Activated CD8-positive, alpha-beta memory T cell treated with anti-CD3 and anti-CD28 coated beads, Interleukin-2, amount 10 ng/mL, durations not matched to agents 7 days and 5 days (primary cell): ENCODE results near the gene DHRS12. TPM values are rescaled to one million over a fixed set of nuclear protein-coding genes. Genes with fewer than 3 reads are reported as not detected.
"Not testable (repeated sequence)": the region's sequence is repeated elsewhere in the genome, so short reads cannot be mapped to it uniquely, and the experiment has no call there.

Source experiments
- ATAC-seq: fragments of 150-1000 bp; cut with Tn5 transposase; one replicate; pipeline ENCODE4 v1.10.0; 2021; ENCODE audit warnings: moderate library complexity
- CTCF ChIA-PET: fragments of 350-600 bp; sonication (Branson Sonifier 250); formaldehyde crosslinking; loops from one replicate; lab custom pipeline; 2021; ENCODE audit warnings: antibody characterized with exemption; lab: Charles Lee
- DNase-seq: peaks from one replicate; pipeline ENCODE4 v3.0.0-alpha.2; 2020
- H3K27ac Mint-ChIP-seq: one replicate; pipeline ENCODE4 v1.8.0; 2021; ENCODE audit warnings: mild to moderate bottlenecking, mixed read lengths
- H3K27me3 Mint-ChIP-seq: one replicate; pipeline ENCODE4 v1.8.0; 2021; ENCODE audit warnings: mixed read lengths
- H3K36me3 Mint-ChIP-seq: one replicate; pipeline ENCODE4 v1.8.0; 2021; ENCODE audit warnings: mild to moderate bottlenecking, mixed read lengths
- H3K4me1 Mint-ChIP-seq: one replicate; pipeline ENCODE4 v1.8.0; 2021; ENCODE audit warnings: mixed read lengths
- H3K4me3 Mint-ChIP-seq: one replicate; pipeline ENCODE4 v1.8.0; 2021; ENCODE audit warnings: mild to moderate bottlenecking, moderate library complexity, mixed read lengths
- H3K9me3 Mint-ChIP-seq: one replicate; pipeline ENCODE4 v1.8.0; 2022; ENCODE audit warnings: low read depth, mixed read lengths
- total RNA-seq, 2 experiments: library from RNA; stranded (reverse); gene quantifications; one replicate each; pipeline ENCODE4 v1.2.3, GENCODE V29; 2021

Gene DHRS12
- total RNA-seq, 2 experiments from 2014 or later: 6.0 to 6.6 TPM

DNA sequence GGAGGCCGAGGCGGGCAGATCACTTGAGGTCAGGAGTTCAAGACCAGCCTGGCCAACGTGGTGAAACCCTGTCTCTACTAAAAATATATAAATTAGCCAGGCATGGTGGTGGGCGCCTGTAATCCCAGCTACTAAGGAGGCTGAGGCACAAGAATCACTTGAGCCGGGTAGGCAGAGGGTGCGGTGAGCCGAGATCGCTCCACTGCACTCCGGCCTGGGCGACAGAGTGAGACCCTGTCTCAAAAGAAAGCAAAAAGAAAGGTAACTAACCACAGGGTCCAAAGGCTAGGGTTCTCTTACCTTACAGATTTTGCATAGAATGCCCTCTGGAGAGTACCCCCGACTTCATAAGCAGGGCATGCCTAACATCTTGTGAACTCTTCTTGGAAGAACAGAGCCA, 20.7 kb upstream of the DHRS12 start:
- peaks cover 60% of the 10 kb centered on the region for H3K4me1 Mint-ChIP-seq
- not testable (repeated sequence) for ATAC-seq, H3K9me3 Mint-ChIP-seq, H3K36me3 Mint-ChIP-seq, DNase-seq, H3K27me3 Mint-ChIP-seq, H3K4me3 Mint-ChIP-seq
- CTCF ChIA-PET: interaction anchor here (1.0 to 2.2 kb wide), 6 partner anchors 9 to 332 kb away, joined by 3 to 19 read pairs (median 4); no protein-coding TSS in a partner anchor
- H3K27ac Mint-ChIP-seq: peak overlapping the region; percentile 80

DNA sequence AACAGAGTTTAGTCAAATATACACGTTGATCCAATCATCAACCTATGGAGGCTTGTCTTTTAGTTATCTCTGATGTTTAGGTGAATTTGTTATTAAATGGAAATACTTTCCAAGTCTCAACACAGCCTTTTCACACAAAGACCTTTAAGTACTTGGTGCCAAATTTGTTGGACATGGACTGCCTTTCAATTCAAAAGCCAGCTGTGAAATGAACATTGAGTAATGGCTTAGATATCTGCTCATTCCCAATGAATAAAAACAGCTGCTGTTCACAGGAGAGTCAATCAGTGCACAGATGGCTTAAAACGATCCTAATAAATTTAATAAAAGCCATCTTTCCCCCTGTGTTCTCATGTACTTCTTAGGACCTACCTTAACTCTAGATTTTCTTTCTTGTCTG, 19.9 kb upstream of the DHRS12 start:
- Mint-ChIP-seq H3K27ac (no peak overlapping the region), H3K4me1 (peaks cover 67% of the 10 kb centered on the region), H3K9me3 (no peaks in the 10 kb centered on the region), H3K36me3 (no peaks in the 10 kb centered on the region), H3K4me3 (no peak overlapping the region), H3K27me3 (no peaks in the 10 kb centered on the region)
- no peak for DNase-seq
- CTCF ChIA-PET: interaction anchor here (1.1 to 2.0 kb wide), 4 partner anchors 8 to 304 kb away, joined by 3 to 9 read pairs (median 6); no protein-coding TSS in a partner anchor
- ATAC-seq: no peak

DNA sequence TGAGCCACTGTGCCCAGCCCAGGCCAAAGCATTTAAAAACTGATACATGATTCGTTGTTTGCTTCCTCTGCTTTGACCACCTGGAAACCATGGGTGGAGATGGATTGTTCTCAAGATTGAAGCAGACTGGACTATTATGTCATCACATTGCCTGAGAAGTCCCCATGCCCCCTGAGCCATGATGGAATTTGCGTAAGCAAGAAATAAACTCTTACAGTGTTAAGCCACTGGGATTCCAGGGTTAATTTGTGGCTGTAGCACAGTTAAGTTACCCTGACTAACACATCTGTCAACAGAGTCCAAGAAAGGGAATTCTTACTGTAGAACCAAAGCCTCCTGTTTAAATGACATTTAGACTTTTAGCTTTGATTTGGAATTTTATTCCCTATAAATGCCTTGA, 19.4 kb upstream of the DHRS12 start:
- H3K4me1 Mint-ChIP-seq: peaks cover 72% of the 10 kb centered on the region
- H3K9me3 Mint-ChIP-seq: no peaks in the 10 kb centered on the region
- no peak for ATAC-seq
- H3K36me3 Mint-ChIP-seq: no peaks in the 10 kb centered on the region
- no peaks in the 10 kb centered on the region for H3K27me3 Mint-ChIP-seq
- no peak overlapping the region for H3K27ac Mint-ChIP-seq
- no peak overlapping the region for H3K4me3 Mint-ChIP-seq
- no peak for DNase-seq
- CTCF ChIA-PET: interaction anchor here (1.0 to 2.0 kb wide), 4 partner anchors 8 to 18 kb away, joined by 3 to 9 read pairs (median 4); no protein-coding TSS in a partner anchor

DNA sequence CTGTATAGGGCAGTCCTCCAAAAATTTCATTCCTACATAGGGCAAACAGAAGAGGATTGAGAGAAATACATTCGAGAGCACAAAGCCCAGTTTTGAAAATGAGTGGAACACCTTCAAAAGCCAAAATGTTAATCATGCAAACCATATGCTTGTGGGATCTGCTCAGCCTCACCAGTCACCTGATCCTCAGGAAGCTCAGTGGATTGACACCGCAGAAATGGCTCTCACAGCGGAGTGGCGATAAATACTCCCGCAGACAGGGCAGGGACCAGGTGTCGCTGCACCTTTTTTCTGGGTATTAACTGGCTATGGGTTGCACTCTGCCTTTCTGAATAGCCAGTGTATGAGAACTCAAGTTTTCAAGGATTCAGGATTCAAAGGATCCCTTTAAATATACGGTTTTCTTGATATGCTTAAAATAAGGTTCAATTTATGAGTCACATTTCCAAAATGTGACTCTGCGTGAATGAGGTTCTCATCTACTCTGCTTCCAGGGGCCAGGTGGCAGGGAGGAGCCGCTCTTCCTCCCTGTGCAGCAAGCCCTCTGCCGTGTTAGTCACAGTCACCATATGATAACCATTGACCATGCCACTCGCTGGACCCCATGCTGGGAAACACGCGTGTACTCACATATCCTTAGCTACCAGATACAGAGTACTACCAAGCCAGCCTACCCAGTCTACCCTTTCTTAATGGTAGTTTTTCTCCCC, 18.3 kb upstream of the DHRS12 start:
- DNase-seq (no peak), ATAC-seq (no peak)
- Mint-ChIP-seq H3K27ac (peak overlapping the region; percentile 61), H3K4me1 (peaks cover 73% of the 10 kb centered on the region), H3K36me3 (no peaks in the 10 kb centered on the region), H3K27me3 (no peaks in the 10 kb centered on the region), H3K9me3 (no peaks in the 10 kb centered on the region), H3K4me3 (no peak overlapping the region)
- CTCF ChIA-PET: interaction anchor here (1.0 to 2.0 kb wide), 5 partner anchors 10 to 17 kb away, joined by 3 to 11 read pairs (median 5); no protein-coding TSS in a partner anchor

DNA sequence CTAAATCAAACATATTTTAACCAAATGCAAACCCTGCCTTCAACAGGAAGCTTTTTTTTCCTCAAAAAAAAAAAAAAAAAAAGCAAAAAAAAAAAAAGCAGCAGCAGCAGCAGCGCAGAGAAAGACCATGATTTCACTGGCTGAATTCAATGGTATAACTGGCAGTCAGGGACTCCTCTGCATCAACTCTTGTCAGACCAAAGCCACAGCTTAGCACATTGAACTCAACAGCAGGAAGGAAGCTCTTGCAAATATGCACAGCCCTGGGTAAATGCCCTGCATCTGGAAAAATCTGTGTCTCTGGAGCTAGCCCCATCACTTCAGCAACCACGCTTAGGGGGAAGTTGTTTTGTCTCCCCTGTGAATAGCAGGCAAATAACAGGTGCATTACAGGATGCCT, 17.6 kb upstream of the DHRS12 start:
- Mint-ChIP-seq H3K4me1 (peaks cover 69% of the 10 kb centered on the region), H3K27ac (peak overlapping the region; percentile 61), H3K36me3 (no peaks in the 10 kb centered on the region), H3K9me3 (no peaks in the 10 kb centered on the region), H3K4me3 (no peak overlapping the region), H3K27me3 (no peaks in the 10 kb centered on the region)
- CTCF ChIA-PET: interaction anchor here (1.1 to 2.0 kb wide), 5 partner anchors 8 to 74 kb away, joined by 4 to 11 read pairs (median 5); no protein-coding TSS in a partner anchor
- peak; percentile 58 for ATAC-seq
- no peak for DNase-seq

DNA sequence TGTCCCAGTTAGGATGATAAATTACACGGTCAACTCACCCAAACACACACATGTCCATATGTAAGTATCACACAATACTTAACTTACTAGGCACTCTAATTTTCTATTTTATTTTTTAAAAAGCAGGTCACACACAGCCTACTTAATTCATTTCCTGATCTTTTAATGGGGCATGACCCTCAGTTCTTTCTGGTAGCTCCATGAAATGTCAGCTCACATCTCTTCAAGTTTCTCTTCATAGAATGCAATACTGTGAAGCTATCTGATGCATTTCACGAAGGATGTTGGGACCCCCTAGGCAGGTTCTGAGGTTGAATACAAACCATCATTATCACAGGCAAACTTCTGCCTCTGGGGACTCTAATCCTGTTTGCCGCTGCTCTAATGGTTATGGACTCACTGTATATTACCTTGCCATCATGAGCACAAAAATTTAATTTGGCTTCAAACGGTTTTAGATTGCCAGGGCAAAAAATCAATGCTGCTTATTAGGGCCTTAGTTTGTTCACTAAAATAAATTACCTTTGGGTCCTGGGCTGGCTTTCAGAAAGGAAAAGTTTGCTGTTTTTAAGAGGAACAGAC, 16.1 kb upstream of the DHRS12 start:
- H3K4me1 Mint-ChIP-seq: peaks cover 59% of the 10 kb centered on the region
- CTCF ChIA-PET: interaction anchor here (1.2 to 2.1 kb wide), 4 partner anchors 9 to 307 kb away, joined by 4 to 11 read pairs (median 6); partner anchors contain the start of gene TMEM272

DNA sequence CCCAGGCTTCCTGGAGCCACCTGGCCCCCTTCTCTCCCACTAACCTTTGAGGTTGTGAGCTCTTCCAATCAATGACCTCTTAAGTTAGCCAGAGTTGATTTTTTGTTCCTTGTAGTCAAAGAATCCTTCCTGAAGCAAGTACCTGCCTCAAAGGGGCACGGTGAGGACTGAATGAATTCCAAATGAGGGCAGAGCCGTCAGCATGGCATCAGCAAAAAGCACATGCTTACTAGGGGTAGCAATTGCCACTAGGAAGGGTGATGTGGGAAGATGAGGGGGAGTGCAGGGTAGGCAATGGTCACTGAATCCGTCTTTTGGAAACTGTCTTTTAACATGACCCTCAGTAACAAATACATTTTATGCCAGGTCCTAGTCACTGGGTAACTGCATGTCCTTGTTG, 15.6 kb upstream of the DHRS12 start:
- no peak for ATAC-seq
- CTCF ChIA-PET: interaction anchor here (1.2 to 2.1 kb wide), 2 partner anchors 25 to 308 kb away, joined by 6 read pairs; partner anchors contain the start of gene TMEM272
- DNase-seq: no peak
- Mint-ChIP-seq H3K9me3 (no peaks in the 10 kb centered on the region), H3K36me3 (no peaks in the 10 kb centered on the region), H3K27ac (no peak overlapping the region), H3K27me3 (no peaks in the 10 kb centered on the region), H3K4me3 (no peak overlapping the region), H3K4me1 (peaks cover 60% of the 10 kb centered on the region)

More for the DNA sequence above, 16.1 kb upstream of the DHRS12 start:
- ATAC-seq (no peak), DNase-seq (no peak)
- H3K27ac Mint-ChIP-seq: no peak overlapping the region
- H3K27me3 Mint-ChIP-seq: no peaks in the 10 kb centered on the region
- H3K36me3 Mint-ChIP-seq: no peaks in the 10 kb centered on the region
- H3K4me3 Mint-ChIP-seq: no peak overlapping the region
- no peaks in the 10 kb centered on the region for H3K9me3 Mint-ChIP-seq

DNA sequence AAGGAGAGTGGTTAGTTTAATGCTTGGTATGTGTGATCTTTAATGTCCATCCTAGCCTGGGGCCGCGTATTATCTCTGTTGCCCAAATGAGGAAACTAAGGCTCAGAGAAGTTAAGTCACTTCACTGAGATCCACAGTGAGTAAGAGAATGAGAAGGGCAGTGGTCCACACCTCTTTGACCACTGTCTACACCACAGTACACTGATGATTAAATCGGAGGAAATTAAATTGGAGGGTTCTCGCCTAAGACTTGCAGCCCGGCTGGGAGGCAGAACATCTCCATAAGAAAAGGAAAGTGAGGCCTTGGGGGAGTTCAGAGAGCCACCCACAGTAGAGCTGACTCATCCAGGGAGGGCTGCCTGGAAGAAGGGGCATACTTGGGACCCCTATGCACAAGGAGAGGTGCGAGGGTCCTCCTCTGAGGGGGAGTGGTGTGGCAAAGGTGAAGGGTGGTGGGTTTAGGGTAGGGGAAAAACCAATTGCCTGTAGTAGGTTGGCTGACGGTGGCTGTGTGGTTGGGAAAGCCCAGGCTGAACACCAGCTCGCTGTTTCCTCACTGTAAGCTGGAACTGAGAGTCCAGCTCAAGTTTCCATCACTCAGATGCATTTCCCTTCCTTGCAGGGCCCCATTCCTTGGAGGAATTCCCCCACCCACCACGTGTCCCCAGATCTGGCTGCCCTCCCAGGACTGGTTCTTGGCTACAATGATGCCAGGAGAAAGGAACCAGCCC, 15.0 kb upstream of the DHRS12 start:
- Mint-ChIP-seq H3K36me3 (no peaks in the 10 kb centered on the region), H3K27me3 (no peaks in the 10 kb centered on the region), H3K9me3 (no peaks in the 10 kb centered on the region), H3K4me1 (peaks cover 56% of the 10 kb centered on the region), H3K27ac (no peak overlapping the region), H3K4me3 (no peak overlapping the region)
- CTCF ChIA-PET: interaction anchor here (1.2 to 2.1 kb wide), 2 partner anchors 26 to 308 kb away, joined by 6 read pairs; partner anchors contain the start of gene TMEM272
- ATAC-seq (no peak), DNase-seq (no peak)

DNA sequence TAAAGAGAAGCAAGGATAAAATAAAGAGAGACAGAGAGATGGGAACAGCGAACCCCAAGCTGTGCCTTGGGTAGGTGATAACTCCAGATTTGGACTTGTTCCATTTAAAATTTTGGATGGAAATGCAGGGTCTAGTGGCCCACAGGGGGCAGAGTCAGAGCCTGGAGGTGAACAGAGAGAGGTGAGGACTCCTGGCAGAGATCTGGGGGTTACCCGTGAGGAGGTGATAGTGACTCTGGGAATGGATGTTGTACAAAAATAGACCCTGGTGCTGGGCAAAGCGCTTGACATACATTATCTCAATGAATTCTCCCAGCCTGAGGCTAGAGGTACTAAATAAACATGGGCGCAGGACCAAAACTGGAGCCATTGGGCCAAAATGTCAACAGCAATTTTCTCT, 14.3 kb upstream of the DHRS12 start:
- CTCF ChIA-PET: no interaction called here
- Mint-ChIP-seq H3K36me3 (no peaks in the 10 kb centered on the region), H3K9me3 (no peaks in the 10 kb centered on the region), H3K27ac (no peak overlapping the region), H3K4me1 (peaks cover 56% of the 10 kb centered on the region), H3K27me3 (no peaks in the 10 kb centered on the region), H3K4me3 (no peak overlapping the region)
- DNase-seq: no peak
- ATAC-seq: no peak

DNA sequence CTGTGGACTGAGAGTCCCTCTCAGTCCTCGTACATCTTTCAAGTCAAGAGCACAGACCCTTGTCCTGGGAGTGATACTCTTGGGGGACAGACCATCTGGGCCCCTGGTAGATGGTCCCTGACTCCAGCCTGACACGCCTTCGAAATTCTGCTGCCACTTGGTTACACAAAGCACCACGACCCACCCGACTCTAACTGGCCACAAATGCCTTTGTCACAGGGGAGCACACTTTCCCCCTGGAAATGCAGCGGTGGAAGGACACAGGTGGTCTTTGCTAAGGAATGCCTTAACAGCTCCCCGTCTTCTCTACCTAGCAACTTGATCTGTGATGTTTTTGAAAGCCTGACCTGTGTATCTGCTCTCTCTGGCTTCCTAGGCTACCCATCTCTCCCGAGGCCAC, 13.8 kb upstream of the DHRS12 start:
- CTCF ChIA-PET: no interaction called here
- Mint-ChIP-seq H3K36me3 (no peaks in the 10 kb centered on the region), H3K4me3 (no peak overlapping the region), H3K4me1 (peaks cover 52% of the 10 kb centered on the region), H3K27me3 (no peaks in the 10 kb centered on the region), H3K9me3 (no peaks in the 10 kb centered on the region), H3K27ac (no peak overlapping the region)
- no peak for ATAC-seq
- no peak for DNase-seq

DNA sequence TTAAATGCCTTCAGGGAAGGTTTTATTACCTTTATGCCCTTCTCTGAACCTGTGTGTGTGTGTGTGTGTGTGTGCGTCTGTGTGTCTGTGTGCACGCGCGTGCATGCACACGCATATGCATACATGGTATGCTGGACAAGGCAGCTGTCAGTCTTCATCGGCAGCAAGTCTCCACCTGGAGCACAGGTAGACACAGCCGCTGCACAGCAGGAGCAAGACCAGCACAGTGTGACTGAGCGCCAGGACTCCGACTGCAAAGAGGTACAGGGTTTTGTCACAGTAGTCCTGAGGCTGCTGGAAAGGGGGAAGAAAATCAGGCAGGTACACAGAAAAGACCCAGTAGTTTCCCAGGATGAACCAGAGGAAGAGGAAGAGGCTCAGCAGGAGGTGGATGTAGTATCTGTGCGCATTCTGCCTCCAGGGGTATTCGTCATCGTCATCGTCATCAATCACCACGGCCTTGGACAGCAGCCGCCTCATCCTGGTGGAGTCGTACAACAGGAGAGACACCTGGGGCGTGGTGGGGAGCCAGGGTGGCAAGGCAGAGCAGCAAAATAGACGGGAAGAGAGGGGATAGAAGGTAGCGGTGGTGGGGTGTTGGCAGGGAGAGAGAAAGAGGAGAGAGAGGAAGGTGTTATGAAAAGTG, 12.8 kb upstream of the DHRS12 start:
- Mint-ChIP-seq H3K36me3 (no peaks in the 10 kb centered on the region), H3K4me1 (peaks cover 44% of the 10 kb centered on the region), H3K27me3 (no peaks in the 10 kb centered on the region), H3K9me3 (no peaks in the 10 kb centered on the region), H3K27ac (no peak overlapping the region), H3K4me3 (no peak overlapping the region)
- ATAC-seq (no peak), DNase-seq (no peak)
- CTCF ChIA-PET: interaction anchor here (1.3 to 7.0 kb wide), 9 partner anchors 9 to 311 kb away, joined by 3 to 58 read pairs (median 24); no protein-coding TSS in a partner anchor

DNA sequence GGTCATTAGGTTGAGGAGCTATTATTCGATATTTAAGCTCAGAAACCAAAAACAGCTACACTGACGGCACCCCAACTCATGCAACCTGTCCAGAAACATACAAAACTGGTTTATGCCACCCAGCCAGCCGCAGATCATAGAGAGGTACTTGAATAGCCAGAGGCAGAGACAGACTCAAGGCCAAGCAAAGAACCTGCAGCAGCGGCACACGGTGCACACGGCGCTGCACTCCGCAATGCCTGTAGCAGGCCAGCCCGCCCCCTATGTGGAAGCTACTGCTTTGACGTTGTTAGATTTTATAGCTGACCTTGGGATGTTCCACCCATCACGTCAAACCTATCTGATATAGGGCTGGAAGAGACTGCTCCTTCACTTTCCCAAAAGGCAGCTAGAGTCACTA, 11.9 kb upstream of the DHRS12 start:
- H3K4me1 Mint-ChIP-seq: peaks cover 36% of the 10 kb centered on the region
- no peaks in the 10 kb centered on the region for H3K9me3 Mint-ChIP-seq
- ATAC-seq (no peak), DNase-seq (no peak)
- H3K36me3 Mint-ChIP-seq: no peaks in the 10 kb centered on the region
- H3K27ac Mint-ChIP-seq: no peak overlapping the region
- H3K4me3 Mint-ChIP-seq: no peak overlapping the region
- H3K27me3 Mint-ChIP-seq: no peaks in the 10 kb centered on the region
- CTCF ChIA-PET: interaction anchor here (0.6 to 7.0 kb wide), 28 partner anchors 8 to 690 kb away, joined by 3 to 58 read pairs (median 6); partner anchors contain the start of gene VPS36
